HCT116 (cell line): ENCODE measurements around the gene AIRE.

Experiments used
- ATF3 ChIP-seq: IDR thresholded peaks from 2 replicates; pipeline ENCODE4 v1.6.1; 2012
- CTCF ChIP-seq, 3 experiments: fragments of 200-600 bp in 1 of 3; sonication (generic) in 1 of 3; IDR thresholded peaks in 2 of 3; conservative IDR thresholded peaks in 1 of 3; 2 replicates each; pipeline ENCODE4 v1.5.1; 2012 to 2017; ENCODE audit warnings: low read depth in 2 of 3, low read length in 2 of 3, antibody characterized with exemption in 1 of 3, borderline replicate concordance in 1 of 3, control low read depth in 1 of 3, mild to moderate bottlenecking in 1 of 3, mixed read lengths in 1 of 3, mixed run types in 1 of 3, moderate library complexity in 1 of 3; ENCODE audit not compliant: insufficient read depth in 1 of 3
- EZH2phosphoT487 ChIP-seq: fragments of 200-600 bp; IDR thresholded peaks from 2 replicates; pipeline ENCODE4 v1.6.1; 2018; ENCODE audit warnings: antibody characterized with exemption, borderline replicate concordance
- POLR2A ChIP-seq: IDR thresholded peaks from 2 replicates; pipeline ENCODE4 v1.7.0; 2011; ENCODE audit warnings: borderline replicate concordance; ENCODE audit not compliant: insufficient read depth, insufficient read length; ENCODE audit errors: extremely low read depth
- POLR2AphosphoS5 ChIP-seq: IDR thresholded peaks from 2 replicates; pipeline ENCODE4 v1.6.1; 2011; ENCODE audit warnings: mild to moderate bottlenecking, low read depth, low read length, moderate library complexity
- REST ChIP-seq: IDR thresholded peaks from 2 replicates; pipeline ENCODE4 v1.6.1; 2012; ENCODE audit warnings: low read depth
- SIN3A ChIP-seq: IDR thresholded peaks from 2 replicates; pipeline ENCODE4 v1.6.1; 2012; ENCODE audit warnings: low read depth
- YY1 ChIP-seq: IDR thresholded peaks from 2 replicates; pipeline ENCODE4 v1.6.1; 2011; ENCODE audit warnings: low read length, low read depth, moderate library complexity, mild to moderate bottlenecking; ENCODE audit not compliant: insufficient replicate concordance; ENCODE audit errors: extremely low read depth
- ZBTB33 ChIP-seq: IDR thresholded peaks from 2 replicates; pipeline ENCODE4 v1.6.1; 2011; ENCODE audit warnings: mild to moderate bottlenecking, low read length, moderate library complexity; ENCODE audit not compliant: insufficient replicate concordance; ENCODE audit errors: extremely low read depth
- ZFX ChIP-seq: fragments of 450-650 bp; IDR thresholded peaks from 2 replicates; pipeline ENCODE4 v1.6.1; 2017

- TF ChIP-seq CTCF (IDR thresholded peaks at IDR 0.05 in 2 of 3, conservative IDR thresholded peaks at IDR 0.05 in 1 of 3; ENCODE audit: borderline replicate concordance in 1 of 3, insufficient read depth in 1 of 3, low read depth in 2 of 3, low read length in 2 of 3) (no peak), EZH2phosphoT487 (no peak), ZFX (no peak), ATF3 (no peak), ZBTB33 (no peak), POLR2AphosphoS5 (no peak), SIN3A (no peak), YY1 (no peak), POLR2A (no peak), REST (no peak)
Measured at GRCh38 chr21:44344541-44345183, 59.0 kb downstream of the AIRE start.
